Right atrium auricular region (tissue), 2 donors: ENCODE data around the gene POU2AF1. TPM values are rescaled to one million over a fixed set of nuclear protein-coding genes. Genes with fewer than 3 reads are reported as not detected.

Experiments
- DNase-seq: peaks from one replicate; pipeline ENCODE4 v3.0.0-alpha.2; 2019; ENCODE audit warnings: low spot score
- H3K27ac ChIP-seq, 2 donors: fragments of 200-600 bp; sonication (generic); 1 replicate in 1 of 2; 2 replicates in 1 of 2; pipeline ENCODE4 v1.5.1; 2016 to 2019
- H3K27me3 ChIP-seq, 2 donors: fragments of 200-600 bp; sonication (generic); one replicate each; pipeline versions ENCODE4 v1.5.1 to v1.6.0; 2017 to 2019
- H3K36me3 ChIP-seq: fragments of 200-600 bp; sonication (generic); one replicate; pipeline ENCODE4 v1.5.1; 2016
- H3K4me1 ChIP-seq, 2 donors: fragments of 200-600 bp; sonication (generic); one replicate each; pipeline versions ENCODE4 v1.5.1 to v1.6.0; 2017 to 2019
- H3K4me3 ChIP-seq, 2 donors: fragments of 200-600 bp; sonication (generic); 1 replicate in 1 of 2; 2 replicates in 1 of 2; pipeline ENCODE4 v1.5.1; 2017 to 2019; ENCODE audit warnings: mild to moderate bottlenecking in 1 of 2, moderate library complexity in 1 of 2
- H3K9me3 ChIP-seq, 2 donors: fragments of 200-600 bp; sonication (generic); one replicate each; pipeline ENCODE4 v1.5.1; 2019
- total RNA-seq, 2 donors: library from RNA; depleted of rRNA; stranded (reverse); fragments of >200 nt; gene quantifications; one replicate each; pipeline ENCODE4 v1.1.0, GENCODE V29; 2016
- TF ChIP-seq, protein P1 (sequence below), 2 donors: fragments of 200-600 bp; sonication (generic); IDR thresholded peaks; one replicate each; pipeline ENCODE4 v1.5.1; 2019; ENCODE audit warnings: antibody characterized with exemption in 2 of 2

POU2AF1 gene
- total RNA-seq, 2 donors from 2014 or later: 0.11 to 1.6 TPM

DNA sequence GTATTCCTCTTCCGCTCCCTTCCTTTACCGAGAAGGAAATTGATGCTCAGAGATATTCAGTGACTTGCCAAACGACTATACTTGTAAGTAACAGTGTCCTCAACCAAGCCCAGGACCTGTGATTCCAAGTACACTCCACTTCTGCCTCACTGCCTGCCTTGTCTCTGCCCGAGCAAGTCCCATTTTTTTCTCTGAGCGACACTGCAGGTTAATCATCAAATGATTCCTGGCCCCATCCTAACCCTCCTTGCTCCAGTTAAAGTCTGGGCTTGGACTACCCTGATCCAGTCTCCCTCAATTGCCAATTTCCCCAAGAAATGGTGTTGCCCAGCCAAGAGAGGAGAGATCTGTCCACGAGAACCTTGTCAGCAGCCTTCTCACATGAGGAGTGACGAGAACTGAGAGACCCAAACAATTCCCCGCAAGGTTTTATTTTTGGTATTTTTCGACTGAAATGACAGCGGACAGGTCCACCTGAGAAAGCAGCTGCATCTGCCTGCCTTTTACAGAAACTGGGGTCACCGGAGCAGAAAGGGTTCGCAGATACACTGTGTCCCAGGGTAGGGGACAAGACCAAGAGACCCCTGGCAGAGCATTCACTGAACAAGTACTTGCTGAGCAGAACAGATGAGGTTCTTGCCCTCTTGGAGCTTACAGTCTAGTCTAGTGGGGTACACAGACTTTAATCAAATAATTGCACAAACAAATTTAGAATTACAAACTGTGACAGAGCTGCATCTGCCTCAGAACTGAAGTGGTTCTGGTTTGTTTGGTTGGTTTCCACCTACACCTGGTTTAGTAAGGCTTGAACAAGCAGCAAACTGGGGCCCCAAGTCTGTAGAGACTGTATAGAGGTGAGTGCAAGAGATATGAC is 11.4 kb downstream of the POU2AF1 start:
- Histone ChIP-seq H3K9me3 (no peaks in the 10 kb centered on the region), H3K36me3 (no peaks in the 10 kb centered on the region), H3K27me3 (no peaks in the 10 kb centered on the region), H3K4me3 (no peak overlapping the region), H3K4me1 (no peaks in the 10 kb centered on the region), H3K27ac (no peak overlapping the region)
- no peak for DNase-seq
- TF ChIP-seq, protein P1, sequence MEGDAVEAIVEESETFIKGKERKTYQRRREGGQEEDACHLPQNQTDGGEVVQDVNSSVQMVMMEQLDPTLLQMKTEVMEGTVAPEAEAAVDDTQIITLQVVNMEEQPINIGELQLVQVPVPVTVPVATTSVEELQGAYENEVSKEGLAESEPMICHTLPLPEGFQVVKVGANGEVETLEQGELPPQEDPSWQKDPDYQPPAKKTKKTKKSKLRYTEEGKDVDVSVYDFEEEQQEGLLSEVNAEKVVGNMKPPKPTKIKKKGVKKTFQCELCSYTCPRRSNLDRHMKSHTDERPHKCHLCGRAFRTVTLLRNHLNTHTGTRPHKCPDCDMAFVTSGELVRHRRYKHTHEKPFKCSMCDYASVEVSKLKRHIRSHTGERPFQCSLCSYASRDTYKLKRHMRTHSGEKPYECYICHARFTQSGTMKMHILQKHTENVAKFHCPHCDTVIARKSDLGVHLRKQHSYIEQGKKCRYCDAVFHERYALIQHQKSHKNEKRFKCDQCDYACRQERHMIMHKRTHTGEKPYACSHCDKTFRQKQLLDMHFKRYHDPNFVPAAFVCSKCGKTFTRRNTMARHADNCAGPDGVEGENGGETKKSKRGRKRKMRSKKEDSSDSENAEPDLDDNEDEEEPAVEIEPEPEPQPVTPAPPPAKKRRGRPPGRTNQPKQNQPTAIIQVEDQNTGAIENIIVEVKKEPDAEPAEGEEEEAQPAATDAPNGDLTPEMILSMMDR (IDR thresholded peaks at IDR 0.05): no peak

DNA sequence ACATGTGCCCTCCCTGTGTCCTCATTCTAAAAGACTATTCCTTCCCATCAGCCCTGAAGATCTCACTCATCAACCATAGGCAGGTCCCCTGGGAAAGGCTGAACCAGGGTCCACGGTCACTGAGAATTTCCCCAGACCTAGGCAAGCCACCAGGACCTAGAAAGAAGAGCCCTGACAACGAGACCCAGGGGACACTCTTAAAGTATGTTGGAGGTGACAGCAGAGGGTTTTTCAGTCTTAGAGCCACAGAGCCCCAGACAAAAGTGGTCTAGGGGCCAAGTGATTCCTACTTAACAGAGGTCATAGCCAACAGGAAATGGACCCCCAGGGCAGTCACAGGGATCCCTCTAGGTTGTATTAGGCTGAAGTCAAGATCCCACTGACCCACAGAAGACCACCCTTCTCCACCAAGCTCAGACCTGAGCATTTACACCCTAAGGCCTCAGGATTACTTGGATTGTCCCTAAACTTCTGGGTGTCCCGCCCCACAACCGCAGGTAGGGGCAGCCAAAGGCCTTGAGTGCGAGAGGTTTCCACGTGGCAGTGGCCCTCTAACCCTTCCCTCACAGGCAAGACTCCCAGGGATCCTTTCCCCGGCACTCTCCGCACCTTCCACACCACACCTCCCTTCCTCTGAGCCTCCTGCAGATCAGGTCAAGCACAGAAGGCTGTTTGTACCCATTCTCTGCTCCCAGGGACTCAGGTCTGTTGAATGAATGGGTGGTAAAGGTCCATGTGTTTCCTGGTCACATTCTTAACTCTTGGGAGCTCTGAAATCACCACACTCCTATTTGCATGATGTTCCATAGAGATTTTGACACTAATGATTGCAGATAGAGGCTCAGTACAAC is 12.3 kb downstream of the POU2AF1 start:
- DNase-seq: no peak
- H3K27me3 ChIP-seq: no peaks in the 10 kb centered on the region
- TF ChIP-seq, protein P1 (IDR thresholded peaks at IDR 0.05): no peak
- H3K4me1 ChIP-seq: no peaks in the 10 kb centered on the region
- H3K4me3 ChIP-seq: no peak overlapping the region
- H3K9me3 ChIP-seq: no peaks in the 10 kb centered on the region
- H3K27ac ChIP-seq: no peak overlapping the region
- no peaks in the 10 kb centered on the region for H3K36me3 ChIP-seq

DNA sequence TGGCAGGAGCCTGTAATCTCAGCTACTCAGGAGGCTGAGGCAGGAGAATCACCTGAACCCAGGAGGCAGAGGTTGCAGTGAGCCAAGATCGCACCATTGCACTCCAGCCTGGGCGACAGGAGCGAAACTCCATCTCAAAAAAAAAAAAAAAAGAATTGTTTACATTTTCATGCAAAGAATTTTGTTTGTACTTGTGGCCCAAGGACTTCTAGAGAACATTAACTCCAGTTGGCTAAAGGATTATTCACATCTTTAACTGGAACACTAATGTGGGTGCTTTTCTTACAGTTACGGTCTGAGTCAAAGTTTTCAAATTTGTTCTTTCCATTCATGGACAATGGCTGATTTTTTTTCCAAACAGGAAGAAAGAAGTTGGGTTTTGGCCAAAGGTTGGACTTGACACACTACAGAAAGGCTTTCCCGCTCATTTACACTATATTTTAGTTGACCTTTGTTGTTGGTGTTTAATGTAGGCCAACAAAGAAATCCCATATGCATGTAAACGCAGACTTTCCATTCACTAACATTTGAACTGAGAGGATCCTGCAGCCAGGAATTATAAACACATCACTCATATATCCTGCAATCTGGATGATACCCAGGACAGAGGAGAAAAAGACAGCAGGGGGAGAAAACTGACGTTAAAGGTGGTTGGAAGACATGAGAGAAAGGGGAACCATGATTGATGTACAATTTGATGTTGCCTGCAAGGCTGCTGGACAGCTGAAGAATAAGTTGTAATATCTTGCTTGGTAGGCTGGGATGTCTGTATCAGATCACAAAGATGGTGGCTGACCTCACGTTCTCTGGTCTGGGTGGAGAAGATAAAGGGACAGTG is 13.1 kb downstream of the POU2AF1 start:
- no peak for DNase-seq
- Histone ChIP-seq H3K4me3 (no peak overlapping the region), H3K9me3 (no peaks in the 10 kb centered on the region), H3K27me3 (no peaks in the 10 kb centered on the region), H3K4me1 (no peaks in the 10 kb centered on the region), H3K36me3 (no peaks in the 10 kb centered on the region), H3K27ac (no peak overlapping the region)
- TF ChIP-seq, protein P1 (IDR thresholded peaks at IDR 0.05): no peak

DNA sequence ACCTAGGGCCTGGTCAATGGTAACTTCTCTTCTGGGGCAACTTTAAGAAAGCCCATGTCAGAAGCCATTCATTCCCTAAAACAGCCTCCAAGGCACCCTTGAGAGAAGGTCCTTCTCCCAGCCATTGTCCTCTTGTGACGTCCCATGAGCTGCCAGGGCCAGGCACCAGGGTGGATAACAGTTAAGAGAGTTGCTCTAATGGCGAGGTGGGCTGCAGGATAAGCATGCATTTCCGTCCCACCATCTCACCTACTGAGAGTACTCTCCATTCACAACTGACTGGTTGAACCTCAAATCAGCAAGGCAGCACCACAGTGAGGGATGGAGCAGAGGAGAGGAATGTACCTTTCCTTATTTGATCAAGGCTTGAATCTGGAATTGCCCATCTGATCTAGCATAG is 14.6 kb downstream of the POU2AF1 start:
- DNase-seq: no peak
- H3K9me3 ChIP-seq: no peaks in the 10 kb centered on the region
- no peaks in the 10 kb centered on the region for H3K36me3 ChIP-seq
- H3K27me3 ChIP-seq: no peaks in the 10 kb centered on the region
- H3K27ac ChIP-seq: no peak overlapping the region
- H3K4me1 ChIP-seq: no peaks in the 10 kb centered on the region
- TF ChIP-seq, protein P1 (IDR thresholded peaks at IDR 0.05): no peak
- no peak overlapping the region for H3K4me3 ChIP-seq

DNA sequence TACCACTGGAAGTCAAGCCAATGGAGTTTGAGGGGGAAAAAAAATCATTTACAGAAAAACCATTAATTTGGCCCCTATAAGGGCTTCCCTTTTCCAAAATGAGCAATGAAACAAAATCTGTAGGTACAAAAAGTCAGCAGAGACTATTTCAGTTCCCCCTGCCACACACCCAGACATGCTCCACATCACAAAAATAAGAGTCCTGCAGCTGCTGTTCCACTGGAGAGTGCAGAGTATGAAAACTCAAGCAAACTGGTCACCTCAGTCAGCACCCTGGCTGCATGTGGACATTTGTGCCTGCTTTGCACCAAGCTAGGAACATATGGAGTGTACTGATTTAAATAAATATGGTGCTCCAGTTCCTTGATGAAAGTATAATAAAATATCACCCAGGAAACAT is 15.1 kb downstream of the POU2AF1 start:
- Histone ChIP-seq H3K4me1 (no peaks in the 10 kb centered on the region), H3K27ac (no peak overlapping the region), H3K4me3 (no peak overlapping the region), H3K9me3 (no peaks in the 10 kb centered on the region), H3K36me3 (no peaks in the 10 kb centered on the region), H3K27me3 (no peaks in the 10 kb centered on the region)
- TF ChIP-seq, protein P1 (IDR thresholded peaks at IDR 0.05): no peak
- no peak for DNase-seq
